K562 (cell line): Measurements from ENCODE around the gene GTPBP6. TPM values are rescaled to one million over a fixed set of nuclear protein-coding genes. Genes with fewer than 3 reads are reported as not detected.

Experiments used
- ATAC-seq: fragments of 200-7000 bp; cut with Tn5 transposase; 3 replicates; pipeline ENCODE4 v1.9.1; 2020; ENCODE audit warnings: moderate library complexity
- BruUV-seq: library from RNA; stranded (reverse); fragments of 400-500 nt; replicated peaks from 2 replicates; lab custom pipeline; 2021; lab: Mats Ljungman, UMichigan
- CTCF ChIA-PET: fragments of 300-600 bp; formaldehyde crosslinking; extraction: SDS; loops from one replicate; lab custom pipeline; 2021; ENCODE audit warnings: low intra/inter-chr PET ratio; lab: Yijun Ruan, JAX
- POLR2A ChIA-PET: fragments of 300-600, 350-650 bp; sonication (Branson Sonifier 250); formaldehyde crosslinking; extraction: SDS; loops from one replicate; lab custom pipeline; 2021; ENCODE audit warnings: antibody characterized with exemption, inconsistent platforms; lab: Yijun Ruan, JAX
- DNase-seq, 4 experiments: peaks; one replicate each; pipeline versions ENCODE4 v3.0.0 to v3.0.0-alpha.2; 2011 to 2018; ENCODE audit warnings: low spot score in 3 of 4, mixed read lengths in 3 of 4; ENCODE audit errors: extremely low read depth in 1 of 4
- FAIRE-seq: peaks from 2 replicates; lab custom pipeline; 2011; peaks lifted over from hg19 to GRCh38; lab: Jason Lieb, UNC
- H2AFZ ChIP-seq: 2 replicates; pipeline ENCODE4 v1.6.0; 2011; ENCODE audit warnings: low read depth, low read length, control low read depth, inconsistent platforms
- H3K27ac ChIP-seq: fragments of 200-600 bp; 3 replicates; pipeline ENCODE4 v1.8.0; 2011; ENCODE audit warnings: low read depth, mild to moderate bottlenecking, control low read depth, inconsistent platforms, low read length, moderate library complexity, mixed read lengths; ENCODE audit errors: extremely low read depth
- H3K27me3 ChIP-seq, 2 experiments: fragments of 300-600 bp in 1 of 2; 2 replicates in 1 of 2; 3 replicates in 1 of 2; pipeline versions ENCODE4 v1.6.0 to v1.8.0; 2011; ENCODE audit warnings: inconsistent platforms in 2 of 2, low read length in 2 of 2, mild to moderate bottlenecking in 1 of 2, mixed read lengths in 1 of 2, moderate library complexity in 1 of 2; ENCODE audit not compliant: control insufficient read depth in 2 of 2, insufficient read depth in 2 of 2
- H3K36me3 ChIP-seq: fragments of 300-600 bp; 3 replicates; pipeline ENCODE4 v1.8.0; 2011; ENCODE audit warnings: mild to moderate bottlenecking, low read length, inconsistent platforms; ENCODE audit not compliant: control insufficient read depth, insufficient read depth
- H3K4me1 ChIP-seq, 2 experiments: fragments of 200-600 bp in 1 of 2; replicated peaks in 1 of 2; 2 replicates in 1 of 2; 3 replicates in 1 of 2; pipeline versions ENCODE4 v1.5.1 to v1.8.0; 2011; ENCODE audit warnings: inconsistent platforms in 2 of 2, low read length in 2 of 2, mild to moderate bottlenecking in 1 of 2, mixed read lengths in 1 of 2, moderate library complexity in 1 of 2; ENCODE audit not compliant: control insufficient read depth in 2 of 2, insufficient read depth in 2 of 2
- H3K4me2 ChIP-seq: 2 replicates; pipeline ENCODE4 v1.6.1; 2011; ENCODE audit warnings: low read length, control low read depth, inconsistent platforms, mixed read lengths; ENCODE audit not compliant: insufficient read depth
- H3K4me3 ChIP-seq: fragments of 200-600 bp; sonication (generic), shearing (Covaris generic); 2 replicates; pipeline ENCODE4 v1.5.1; 2016; ENCODE audit warnings: control low read depth, inconsistent platforms
- H3K79me2 ChIP-seq: fragments of 200-600 bp; 3 replicates; pipeline ENCODE4 v1.8.0; 2011; ENCODE audit warnings: low read length, inconsistent platforms; ENCODE audit not compliant: control insufficient read depth, insufficient read depth
- H3K9ac ChIP-seq, 2 experiments: 2 replicates each; pipeline versions ENCODE4 v1.6.0 to v1.6.1; 2011; ENCODE audit warnings: low read depth in 2 of 2, low read length in 2 of 2, control low read depth in 1 of 2, inconsistent platforms in 1 of 2, mild to moderate bottlenecking in 1 of 2, mixed read lengths in 1 of 2; ENCODE audit not compliant: insufficient read depth in 1 of 2
- H3K9me1 ChIP-seq: one replicate; pipeline ENCODE4 v1.6.0; 2011; ENCODE audit warnings: inconsistent platforms, mild to moderate bottlenecking, low read length, moderate library complexity; ENCODE audit not compliant: control insufficient read depth, insufficient read depth
- H3K9me3 ChIP-seq: replicated peaks from 2 replicates; pipeline ENCODE4 v1.5.1; 2011; ENCODE audit warnings: low read depth, low read length, inconsistent platforms; ENCODE audit not compliant: control insufficient read depth, insufficient read depth
- H4K20me1 ChIP-seq: replicated peaks from 2 replicates; pipeline ENCODE4 v1.6.1; 2011; ENCODE audit warnings: low read length, inconsistent platforms, mixed read lengths; ENCODE audit not compliant: control insufficient read depth, insufficient read depth
- CREBBP ChIP-seq: IDR thresholded peaks from one replicate; pipeline ENCODE4 v1.6.1; 2012; ENCODE audit warnings: low read depth, mild to moderate bottlenecking, control low read depth, inconsistent platforms, low read length
- DPF2 ChIP-seq: fragments of 450-650 bp; IDR thresholded peaks from 2 replicates; pipeline ENCODE4 v1.6.1; 2016
- ETV1 ChIP-seq: fragments of 450-650 bp; conservative IDR thresholded peaks from 2 replicates; pipeline ENCODE4 v1.6.1; 2016; ENCODE audit warnings: missing genetic modification characterization, control low read depth, low read depth, missing compliant biosample characterization
- EWSR1 ChIP-seq: fragments of 450-650 bp; IDR thresholded peaks from 2 replicates; pipeline ENCODE4 v1.6.1; 2018; ENCODE audit warnings: borderline replicate concordance, mild to moderate bottlenecking, low read depth, moderate library complexity; ENCODE audit not compliant: partially characterized antibody
- IRF9 ChIP-seq: fragments of 450-650 bp; IDR thresholded peaks from 2 replicates; pipeline ENCODE4 v1.6.1; 2016; ENCODE audit warnings: missing biosample characterization, missing genetic modification characterization
- NCOA6 ChIP-seq: fragments of 450-650 bp; IDR thresholded peaks from 2 replicates; pipeline ENCODE4 v1.6.1; 2017; ENCODE audit warnings: mild to moderate bottlenecking
- PCBP1 ChIP-seq: fragments of 200-400 bp; formaldehyde crosslinking; IDR thresholded peaks from 2 replicates; pipeline ENCODE4 v1.6.1; 2018; ENCODE audit warnings: mild to moderate bottlenecking, low read depth, low read length; ENCODE audit not compliant: poor library complexity, severe bottlenecking
- WGBS: fragments of 100-300 bp; shearing (Covaris generic); methylation state at CpG from one replicate; pipeline ENCODE4 v1.1.6; 2016; ENCODE audit warnings: low coverage, mixed read lengths; ENCODE audit not compliant: insufficient coverage; ENCODE audit errors: missing lambda C conversion rate; 5-methylcytosine and 5-hydroxymethylcytosine counted together
- in situ Hi-C: fragments of 300-500 bp; cut with MboI; formaldehyde crosslinking; loops from 4 replicates; pipeline ENCODE4 v1.15.0; 2018; ENCODE audit warnings: inconsistent platforms, mixed read lengths
- intact Hi-C: fragments of 100-400 bp; cut with micrococcal nuclease; formaldehyde crosslinking; loops from 2 replicates; pipeline ENCODE4 v1.14.2; 2022
- polyA plus RNA-seq, 8 experiments: library from polyadenylated mRNA; depleted of rRNA in 4 of 8; stranded (reverse) in 5 of 8; unstranded in 3 of 8; fragments of >200 nt; fragmentation: Nextera tagmentation in 2 of 8; fragmentation: Illumina TruSeq in 1 of 8; extraction: Ambion mirVana in 2 of 8; extraction: Trizol in 1 of 8; gene quantifications; 2 replicates each; pipeline versions ENCODE4 v1.2.1 to v1.2.3, GENCODE V29; 2011 to 2014; ENCODE audit warnings: inconsistent platforms in 1 of 8, missing spikeins in 1 of 8
- total RNA-seq, 7 experiments: library from RNA; depleted of rRNA in 6 of 7; stranded (reverse); fragments of >200 nt in 6 of 7; fragmentation: Illumina TruSeq in 2 of 7; extraction: Trizol in 2 of 7; gene quantifications; 2 replicates each; pipeline versions ENCODE4 v1.2.1 to v1.2.3, GENCODE V29; 2011 to 2021; ENCODE audit warnings: low replicate concordance in 1 of 7
- TF ChIP-seq, protein P1 (sequence below): fragments of 450-650 bp; formaldehyde crosslinking; IDR thresholded peaks from 2 replicates; pipeline ENCODE4 v1.4.0; 2022; ENCODE audit warnings: mild to moderate bottlenecking, moderate library complexity
- TF ChIP-seq, protein P2 (sequence below): fragments of 450-650 bp; IDR thresholded peaks from 2 replicates; pipeline ENCODE4 v1.6.1; 2018; ENCODE audit not compliant: partially characterized antibody

GTPBP6 gene
- total and polyA plus RNA-seq, 9 of the 15 experiments (the other 6 are each of a cell fraction or from before 2014, with no cell fraction given), result 0.24 to 35.2 (median 8.0) TPM

- Histone ChIP-seq H3K4me1 (0 out of 5 replicates have a peak, but pooled peaks cover 0 to 4% of the 10 kb centered on the region in 2 experiments), H3K36me3 (no peaks in the 10 kb centered on the region), H4K20me1 (no peaks in the 10 kb centered on the region), H3K9me1 (no peaks in the 10 kb centered on the region), H3K9me3 (no peaks in the 10 kb centered on the region), H3K4me3 (no peak overlapping the region), H3K9ac (no peak overlapping the region), H3K4me2 (no peak overlapping the region), H3K79me2 (no peaks in the 10 kb centered on the region), H3K27me3 (no peaks in the 10 kb centered on the region), H3K27ac (no peak overlapping the region), H2AFZ (no peak overlapping the region)
- DNase-seq, result no peak
- in situ Hi-C loops (no loop called here), intact Hi-C loops (no loop called here)
- ATAC-seq, result no peak
- no peak for FAIRE-seq
- ChIA-PET POLR2A (no interaction called here), CTCF (no interaction called here)
- 64% methylated on average over 9 of the region's 10 CpGs for WGBS
- no TSS peak for BruUV-seq
- TF ChIP-seq DPF2 (no peak), ETV1 (no peak), EWSR1 (no peak), PCBP1 (no peak), NCOA6 (no peak), CREBBP (no peak), IRF9 (tag) (no peak)
- TF ChIP-seq, protein P1, sequence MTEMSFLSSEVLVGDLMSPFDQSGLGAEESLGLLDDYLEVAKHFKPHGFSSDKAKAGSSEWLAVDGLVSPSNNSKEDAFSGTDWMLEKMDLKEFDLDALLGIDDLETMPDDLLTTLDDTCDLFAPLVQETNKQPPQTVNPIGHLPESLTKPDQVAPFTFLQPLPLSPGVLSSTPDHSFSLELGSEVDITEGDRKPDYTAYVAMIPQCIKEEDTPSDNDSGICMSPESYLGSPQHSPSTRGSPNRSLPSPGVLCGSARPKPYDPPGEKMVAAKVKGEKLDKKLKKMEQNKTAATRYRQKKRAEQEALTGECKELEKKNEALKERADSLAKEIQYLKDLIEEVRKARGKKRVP (CRISPR knock-in tag), result no peak
- TF ChIP-seq, protein P2, sequence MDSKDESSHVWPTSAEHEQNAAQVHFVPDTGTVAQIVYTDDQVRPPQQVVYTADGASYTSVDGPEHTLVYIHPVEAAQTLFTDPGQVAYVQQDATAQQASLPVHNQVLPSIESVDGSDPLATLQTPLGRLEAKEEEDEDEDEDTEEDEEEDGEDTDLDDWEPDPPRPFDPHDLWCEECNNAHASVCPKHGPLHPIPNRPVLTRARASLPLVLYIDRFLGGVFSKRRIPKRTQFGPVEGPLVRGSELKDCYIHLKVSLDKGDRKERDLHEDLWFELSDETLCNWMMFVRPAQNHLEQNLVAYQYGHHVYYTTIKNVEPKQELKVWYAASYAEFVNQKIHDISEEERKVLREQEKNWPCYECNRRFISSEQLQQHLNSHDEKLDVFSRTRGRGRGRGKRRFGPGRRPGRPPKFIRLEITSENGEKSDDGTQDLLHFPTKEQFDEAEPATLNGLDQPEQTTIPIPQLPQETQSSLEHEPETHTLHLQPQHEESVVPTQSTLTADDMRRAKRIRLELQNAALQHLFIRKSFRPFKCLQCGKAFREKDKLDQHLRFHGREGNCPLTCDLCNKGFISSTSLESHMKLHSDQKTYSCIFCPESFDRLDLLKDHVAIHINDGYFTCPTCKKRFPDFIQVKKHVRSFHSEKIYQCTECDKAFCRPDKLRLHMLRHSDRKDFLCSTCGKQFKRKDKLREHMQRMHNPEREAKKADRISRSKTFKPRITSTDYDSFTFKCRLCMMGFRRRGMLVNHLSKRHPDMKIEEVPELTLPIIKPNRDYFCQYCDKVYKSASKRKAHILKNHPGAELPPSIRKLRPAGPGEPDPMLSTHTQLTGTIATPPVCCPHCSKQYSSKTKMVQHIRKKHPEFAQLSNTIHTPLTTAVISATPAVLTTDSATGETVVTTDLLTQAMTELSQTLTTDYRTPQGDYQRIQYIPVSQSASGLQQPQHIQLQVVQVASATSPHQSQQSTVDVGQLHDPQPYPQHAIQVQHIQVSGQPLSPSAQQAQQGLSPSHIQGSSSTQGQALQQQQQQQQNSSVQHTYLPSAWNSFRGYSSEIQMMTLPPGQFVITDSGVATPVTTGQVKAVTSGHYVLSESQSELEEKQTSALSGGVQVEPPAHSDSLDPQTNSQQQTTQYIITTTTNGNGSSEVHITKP, result no peak
Measured at GRCh38 chrX:349702-350101, 31.1 kb upstream of the GTPBP6 start.
